SK-N-SH (cell line): ENCODE data around the gene HDHD2.

ENCODE experiments used
- ELF1 ChIP-seq: IDR thresholded peaks from 2 replicates; pipeline ENCODE4 v1.4.0; 2012
- FOSL2 ChIP-seq: IDR thresholded peaks from 2 replicates; pipeline ENCODE4 v1.4.0; 2012; ENCODE audit warnings: low read depth, mild to moderate bottlenecking, moderate library complexity, borderline replicate concordance
- JUND ChIP-seq: IDR thresholded peaks from 2 replicates; pipeline ENCODE4 v1.4.0; 2012
- MAX ChIP-seq: IDR thresholded peaks from 2 replicates; pipeline ENCODE4 v1.4.0; 2012; ENCODE audit warnings: low read depth
- NFIC ChIP-seq: IDR thresholded peaks from 2 replicates; pipeline ENCODE4 v1.4.0; 2012; ENCODE audit warnings: borderline replicate concordance
- PBX3 ChIP-seq: IDR thresholded peaks from 2 replicates; pipeline ENCODE4; 2012
- RFX5 ChIP-seq: IDR thresholded peaks from 2 replicates; pipeline ENCODE4 v1.6.1; 2012; ENCODE audit warnings: mild to moderate bottlenecking, improper control_type of control experiment, low read length
- SMC3 ChIP-seq: IDR thresholded peaks from 2 replicates; pipeline ENCODE4 v1.6.1; 2012; ENCODE audit warnings: low read depth, low read length, improper control_type of control experiment
- TAF1 ChIP-seq: IDR thresholded peaks from 2 replicates; pipeline ENCODE4 v1.6.1; 2012; ENCODE audit warnings: low read depth, mild to moderate bottlenecking, low read length, moderate library complexity, borderline replicate concordance
- YY1 ChIP-seq: IDR thresholded peaks from 2 replicates; pipeline ENCODE4 v1.4.0; 2012; ENCODE audit warnings: low read depth, mild to moderate bottlenecking
- TF ChIP-seq, protein P1 (sequence below): fragments of 200-600 bp; sonication (generic); IDR thresholded peaks from 2 replicates; pipeline ENCODE4 v1.6.1; 2017; ENCODE audit warnings: antibody characterized with exemption, mild to moderate bottlenecking, moderate library complexity
- TF ChIP-seq, protein P2 (sequence below): IDR thresholded peaks from 2 replicates; pipeline ENCODE4 v1.6.1; 2012; ENCODE audit warnings: mild to moderate bottlenecking, low read depth, low read length, moderate library complexity
- TF ChIP-seq, protein P3 (sequence below): fragments of 150-350 bp; IDR thresholded peaks from 2 replicates; pipeline ENCODE4 v1.6.1; 2017; ENCODE audit warnings: antibody characterized with exemption, low read length, low read depth, borderline replicate concordance

DNA sequence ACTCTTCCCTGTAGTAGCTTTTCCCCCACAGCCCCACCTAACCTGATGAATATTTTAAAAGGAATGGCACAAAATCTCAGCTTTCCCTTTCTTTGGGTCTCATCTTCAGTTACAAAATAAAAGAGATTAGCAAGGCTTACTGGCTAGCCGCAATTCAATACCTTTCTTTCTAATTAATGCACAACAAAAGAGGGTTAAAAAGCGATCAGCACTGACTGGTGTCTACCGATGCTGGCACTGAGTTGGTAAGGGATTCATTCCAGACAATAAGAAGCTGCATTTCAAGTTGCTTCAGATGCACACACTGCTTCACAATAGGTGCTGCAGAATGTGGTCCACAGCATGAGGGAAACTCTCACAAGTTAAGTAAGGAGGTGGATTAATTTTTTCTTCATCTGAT, 41.9 kb downstream of the HDHD2 start:
- TF ChIP-seq, protein P1, sequence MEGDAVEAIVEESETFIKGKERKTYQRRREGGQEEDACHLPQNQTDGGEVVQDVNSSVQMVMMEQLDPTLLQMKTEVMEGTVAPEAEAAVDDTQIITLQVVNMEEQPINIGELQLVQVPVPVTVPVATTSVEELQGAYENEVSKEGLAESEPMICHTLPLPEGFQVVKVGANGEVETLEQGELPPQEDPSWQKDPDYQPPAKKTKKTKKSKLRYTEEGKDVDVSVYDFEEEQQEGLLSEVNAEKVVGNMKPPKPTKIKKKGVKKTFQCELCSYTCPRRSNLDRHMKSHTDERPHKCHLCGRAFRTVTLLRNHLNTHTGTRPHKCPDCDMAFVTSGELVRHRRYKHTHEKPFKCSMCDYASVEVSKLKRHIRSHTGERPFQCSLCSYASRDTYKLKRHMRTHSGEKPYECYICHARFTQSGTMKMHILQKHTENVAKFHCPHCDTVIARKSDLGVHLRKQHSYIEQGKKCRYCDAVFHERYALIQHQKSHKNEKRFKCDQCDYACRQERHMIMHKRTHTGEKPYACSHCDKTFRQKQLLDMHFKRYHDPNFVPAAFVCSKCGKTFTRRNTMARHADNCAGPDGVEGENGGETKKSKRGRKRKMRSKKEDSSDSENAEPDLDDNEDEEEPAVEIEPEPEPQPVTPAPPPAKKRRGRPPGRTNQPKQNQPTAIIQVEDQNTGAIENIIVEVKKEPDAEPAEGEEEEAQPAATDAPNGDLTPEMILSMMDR = no peak
- TF ChIP-seq JUND (no peak), SMC3 (no peak), MAX (no peak), ELF1 (no peak), TAF1 (no peak), RFX5 (no peak), YY1 (no peak), FOSL2 (no peak), NFIC (no peak), PBX3 (no peak)
- TF ChIP-seq, protein P2, sequence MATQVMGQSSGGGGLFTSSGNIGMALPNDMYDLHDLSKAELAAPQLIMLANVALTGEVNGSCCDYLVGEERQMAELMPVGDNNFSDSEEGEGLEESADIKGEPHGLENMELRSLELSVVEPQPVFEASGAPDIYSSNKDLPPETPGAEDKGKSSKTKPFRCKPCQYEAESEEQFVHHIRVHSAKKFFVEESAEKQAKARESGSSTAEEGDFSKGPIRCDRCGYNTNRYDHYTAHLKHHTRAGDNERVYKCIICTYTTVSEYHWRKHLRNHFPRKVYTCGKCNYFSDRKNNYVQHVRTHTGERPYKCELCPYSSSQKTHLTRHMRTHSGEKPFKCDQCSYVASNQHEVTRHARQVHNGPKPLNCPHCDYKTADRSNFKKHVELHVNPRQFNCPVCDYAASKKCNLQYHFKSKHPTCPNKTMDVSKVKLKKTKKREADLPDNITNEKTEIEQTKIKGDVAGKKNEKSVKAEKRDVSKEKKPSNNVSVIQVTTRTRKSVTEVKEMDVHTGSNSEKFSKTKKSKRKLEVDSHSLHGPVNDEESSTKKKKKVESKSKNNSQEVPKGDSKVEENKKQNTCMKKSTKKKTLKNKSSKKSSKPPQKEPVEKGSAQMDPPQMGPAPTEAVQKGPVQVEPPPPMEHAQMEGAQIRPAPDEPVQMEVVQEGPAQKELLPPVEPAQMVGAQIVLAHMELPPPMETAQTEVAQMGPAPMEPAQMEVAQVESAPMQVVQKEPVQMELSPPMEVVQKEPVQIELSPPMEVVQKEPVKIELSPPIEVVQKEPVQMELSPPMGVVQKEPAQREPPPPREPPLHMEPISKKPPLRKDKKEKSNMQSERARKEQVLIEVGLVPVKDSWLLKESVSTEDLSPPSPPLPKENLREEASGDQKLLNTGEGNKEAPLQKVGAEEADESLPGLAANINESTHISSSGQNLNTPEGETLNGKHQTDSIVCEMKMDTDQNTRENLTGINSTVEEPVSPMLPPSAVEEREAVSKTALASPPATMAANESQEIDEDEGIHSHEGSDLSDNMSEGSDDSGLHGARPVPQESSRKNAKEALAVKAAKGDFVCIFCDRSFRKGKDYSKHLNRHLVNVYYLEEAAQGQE = no peak
- TF ChIP-seq, protein P3, sequence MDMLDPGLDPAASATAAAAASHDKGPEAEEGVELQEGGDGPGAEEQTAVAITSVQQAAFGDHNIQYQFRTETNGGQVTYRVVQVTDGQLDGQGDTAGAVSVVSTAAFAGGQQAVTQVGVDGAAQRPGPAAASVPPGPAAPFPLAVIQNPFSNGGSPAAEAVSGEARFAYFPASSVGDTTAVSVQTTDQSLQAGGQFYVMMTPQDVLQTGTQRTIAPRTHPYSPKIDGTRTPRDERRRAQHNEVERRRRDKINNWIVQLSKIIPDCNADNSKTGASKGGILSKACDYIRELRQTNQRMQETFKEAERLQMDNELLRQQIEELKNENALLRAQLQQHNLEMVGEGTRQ = no peak
